H9 (cell line): ENCODE data around the gene HIPK2. TPM values are rescaled to one million over a fixed set of nuclear protein-coding genes. Genes with fewer than 3 reads are reported as not detected.

Source experiments
- DNase-seq: peaks from one replicate; pipeline ENCODE4 v3.0.0-alpha.2; 2017
- H2AFZ ChIP-seq: one replicate; pipeline ENCODE4 v1.6.1; 2013; ENCODE audit warnings: mild to moderate bottlenecking, low read length, control low read depth, moderate library complexity
- H2AK5ac ChIP-seq: 2 replicates; pipeline ENCODE4 v1.6.1; 2013; ENCODE audit warnings: low read length, control low read depth, mixed read lengths; ENCODE audit not compliant: insufficient read length
- H2BK120ac ChIP-seq: one replicate; pipeline ENCODE4 v1.6.1; 2013; ENCODE audit warnings: low read depth, mild to moderate bottlenecking, low read length, control low read depth, inconsistent platforms; ENCODE audit not compliant: poor library complexity, severe bottlenecking
- H2BK12ac ChIP-seq: 2 replicates; pipeline ENCODE4 v1.6.1; 2013; ENCODE audit warnings: low read length, control low read depth, mixed read lengths, low read depth; ENCODE audit not compliant: insufficient read length
- H2BK15ac ChIP-seq: 2 replicates; pipeline ENCODE4 v1.6.1; 2013; ENCODE audit warnings: low read depth, low read length, control low read depth
- H2BK20ac ChIP-seq: one replicate; pipeline ENCODE4 v1.6.1; 2013; ENCODE audit warnings: low read depth, mild to moderate bottlenecking, low read length, control low read depth, inconsistent platforms; ENCODE audit not compliant: poor library complexity, severe bottlenecking
- H2BK5ac ChIP-seq: 2 replicates; pipeline ENCODE4 v1.6.1; 2013; ENCODE audit warnings: low read length, control low read depth, mixed read lengths; ENCODE audit not compliant: insufficient read length
- H3K14ac ChIP-seq: 2 replicates; pipeline ENCODE4 v1.6.1; 2013; ENCODE audit warnings: low read length, control low read depth; ENCODE audit not compliant: insufficient read depth
- H3K18ac ChIP-seq: 2 replicates; pipeline ENCODE4 v1.6.1; 2013; ENCODE audit warnings: low read depth, mild to moderate bottlenecking, mixed read lengths, low read length, control low read depth; ENCODE audit not compliant: insufficient read length
- H3K23ac ChIP-seq: 2 replicates; pipeline ENCODE4 v1.6.1; 2013; ENCODE audit warnings: low read length, control low read depth, mixed read lengths, low read depth; ENCODE audit not compliant: insufficient read length
- H3K23me2 ChIP-seq: 2 replicates; pipeline ENCODE4 v1.6.1; 2013; ENCODE audit warnings: low read depth, mild to moderate bottlenecking, mixed read lengths, low read length, control low read depth; ENCODE audit not compliant: insufficient read length, poor library complexity, severe bottlenecking
- H3K27ac ChIP-seq: 2 replicates; pipeline ENCODE4 v1.5.1; 2013; ENCODE audit warnings: low read length, control low read depth, mixed read lengths, low read depth; ENCODE audit not compliant: insufficient read length
- H3K27me3 ChIP-seq: 2 replicates; pipeline ENCODE4 v1.6.1; 2013; ENCODE audit warnings: low read length, control low read depth, inconsistent platforms; ENCODE audit not compliant: insufficient read depth
- H3K4ac ChIP-seq: 2 replicates; pipeline ENCODE4 v1.6.1; 2013; ENCODE audit warnings: low read depth, mild to moderate bottlenecking, control low read depth, inconsistent platforms, low read length, moderate library complexity
- H3K4me1 ChIP-seq: 2 replicates; pipeline ENCODE4 v1.6.1; 2013; ENCODE audit warnings: low read length, control low read depth, inconsistent platforms; ENCODE audit not compliant: insufficient read depth
- H3K4me2 ChIP-seq: 2 replicates; pipeline ENCODE4 v1.6.1; 2013; ENCODE audit warnings: low read length, control low read depth, mixed read lengths; ENCODE audit not compliant: insufficient read length, insufficient read depth
- H3K56ac ChIP-seq: 2 replicates; pipeline ENCODE4 v1.6.1; 2013; ENCODE audit warnings: low read depth, mild to moderate bottlenecking, mixed read lengths, low read length, control low read depth; ENCODE audit not compliant: insufficient read length
- H3K79me1 ChIP-seq: 2 replicates; pipeline ENCODE4 v1.6.1; 2013; ENCODE audit warnings: low read depth, mild to moderate bottlenecking, moderate library complexity, low read length, control low read depth, inconsistent platforms; ENCODE audit not compliant: insufficient read depth, poor library complexity, severe bottlenecking
- H3K79me2 ChIP-seq: 2 replicates; pipeline ENCODE4 v1.6.1; 2013; ENCODE audit warnings: low read length, control low read depth, inconsistent platforms; ENCODE audit not compliant: insufficient read depth
- H3K9ac ChIP-seq: 2 replicates; pipeline ENCODE4 v1.6.1; 2013; ENCODE audit warnings: low read length, control low read depth, mixed read lengths; ENCODE audit not compliant: insufficient read length; ENCODE audit errors: extremely low read depth
- H3K9me3 ChIP-seq: one replicate; pipeline ENCODE4 v1.6.1; 2013; ENCODE audit warnings: low read depth, low read length, inconsistent platforms; ENCODE audit not compliant: control insufficient read depth
- H3T11ph ChIP-seq: one replicate; pipeline ENCODE4 v1.6.1; 2013; ENCODE audit warnings: mild to moderate bottlenecking, low read length, control low read depth, inconsistent platforms
- H4K20me1 ChIP-seq: one replicate; pipeline ENCODE4 v1.6.1; 2013; ENCODE audit not compliant: control insufficient read depth, insufficient read length, insufficient read depth
- H4K5ac ChIP-seq: 2 replicates; pipeline ENCODE4 v1.6.1; 2013; ENCODE audit warnings: low read depth, mild to moderate bottlenecking, mixed read lengths, low read length, control low read depth; ENCODE audit not compliant: insufficient read length
- H4K8ac ChIP-seq: replicated peaks from 2 replicates; pipeline ENCODE4 v1.6.1; 2013; ENCODE audit warnings: low read length, control low read depth, mixed read lengths, low read depth; ENCODE audit not compliant: insufficient read length
- H4K91ac ChIP-seq: 2 replicates; pipeline ENCODE4 v1.6.1; 2013; ENCODE audit warnings: low read depth, mild to moderate bottlenecking, moderate library complexity, mixed read lengths, low read length, control low read depth; ENCODE audit not compliant: insufficient read length
- H3K27ac Mint-ChIP-seq, 3 experiments: 2 replicates in 2 of 3; 3 replicates in 1 of 3; pipeline ENCODE4 v1.8.0; 2020 to 2021; ENCODE audit warnings: mixed read lengths in 3 of 3, mild to moderate bottlenecking in 1 of 3, moderate library complexity in 1 of 3
- H3K27me3 Mint-ChIP-seq: 2 replicates; pipeline ENCODE4 v1.8.0; 2021; ENCODE audit warnings: low read depth, mild to moderate bottlenecking, moderate library complexity, mixed read lengths
- H3K36me3 Mint-ChIP-seq, 3 experiments: 2 replicates in 2 of 3; 3 replicates in 1 of 3; pipeline ENCODE4 v1.8.0; 2020 to 2021; ENCODE audit warnings: low read depth in 3 of 3, mixed read lengths in 3 of 3; ENCODE audit not compliant: insufficient read depth in 1 of 3
- H3K4me1 Mint-ChIP-seq, 2 experiments: 2 replicates each; pipeline ENCODE4 v1.8.0; 2020; ENCODE audit warnings: mixed read lengths in 2 of 2
- H3K4me3 Mint-ChIP-seq, 2 experiments: 2 replicates in 1 of 2; 3 replicates in 1 of 2; pipeline ENCODE4 v1.8.0; 2020 to 2021; ENCODE audit warnings: mild to moderate bottlenecking in 2 of 2, mixed read lengths in 2 of 2, moderate library complexity in 1 of 2
- H3K9me3 Mint-ChIP-seq, 2 experiments: 2 replicates in 1 of 2; 3 replicates in 1 of 2; pipeline ENCODE4 v1.8.0; 2020; ENCODE audit warnings: mild to moderate bottlenecking in 2 of 2, mixed read lengths in 2 of 2, moderate library complexity in 1 of 2
- WGBS: extraction: QIAGEN DNeasy Blood & Tissue Kit; methylation state at CpG from one replicate; pipeline ENCODE4 v1.1.7; 2013; ENCODE audit warnings: missing lambda C conversion rate, low lambda C conversion rate, mixed read lengths; ENCODE audit not compliant: insufficient read length; ENCODE audit errors: extremely low coverage; 5-methylcytosine and 5-hydroxymethylcytosine counted together
- total RNA-seq: library from RNA; stranded (reverse); gene quantifications from 2 replicates; pipeline ENCODE4 v1.2.1, GENCODE V29; 2021
- TF ChIP-seq, protein P1 (sequence below): fragments of 200-600 bp; sonication (generic); conservative IDR thresholded peaks from 3 replicates; pipeline ENCODE4 v1.8.0; 2021; ENCODE audit warnings: antibody characterized with exemption, mild to moderate bottlenecking

Gene HIPK2
- total RNA-seq, 1 experiment from 2014 or later, result 21.9 TPM

DNA sequence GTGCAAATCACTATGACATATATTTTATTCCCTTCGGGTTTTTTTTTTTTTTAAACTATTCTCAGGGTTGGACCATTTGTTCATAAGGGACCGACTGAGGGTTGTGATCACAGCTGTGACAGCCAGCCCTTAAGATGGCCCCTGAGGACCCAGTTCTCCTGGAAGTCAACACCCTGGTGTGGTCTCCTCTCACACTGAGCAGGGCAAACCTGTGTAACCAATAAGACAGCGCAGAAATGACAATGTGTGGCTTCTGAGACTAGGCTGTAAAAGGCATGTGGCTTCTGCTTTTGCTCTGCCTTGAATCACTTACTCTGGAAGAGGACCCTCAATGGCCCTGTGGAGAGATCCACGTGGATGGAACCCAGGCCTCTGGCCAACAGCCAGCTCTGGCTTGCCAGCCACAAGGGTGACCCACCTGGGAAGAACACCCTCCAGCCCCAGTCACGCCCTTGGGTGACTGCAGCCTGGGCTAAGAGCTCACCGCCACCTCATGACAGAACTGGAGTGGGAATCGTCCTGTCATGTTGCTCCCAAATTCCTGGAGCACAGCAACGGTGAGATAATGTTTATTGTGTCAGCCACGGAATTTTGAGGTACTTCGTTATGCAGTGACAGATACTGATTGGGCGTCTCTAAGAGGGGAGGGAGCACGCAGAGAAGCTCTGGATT lies 127.2 kb downstream of the HIPK2 start:
- no peak overlapping the region for H2BK15ac ChIP-seq
- H3T11ph ChIP-seq, result no peak overlapping the region
- no peak overlapping the region for H2BK12ac ChIP-seq
- no peak overlapping the region for H3K18ac ChIP-seq
- no peak overlapping the region for H2BK20ac ChIP-seq
- no peak for DNase-seq
- no CpG with 5 or more reads among the region's 12 CpGs for WGBS
- Mint-ChIP-seq H3K4me3 (no peak overlapping the region), H3K36me3 (no peaks in the 10 kb centered on the region), H3K27me3 (no peaks in the 10 kb centered on the region), H3K4me1 (peaks cover 30 to 40% of the 10 kb centered on the region in 2 experiments), H3K27ac (no peak overlapping the region), H3K9me3 (no peaks in the 10 kb centered on the region)
- no peak overlapping the region for H3K9ac ChIP-seq
- no peak overlapping the region for H2AK5ac ChIP-seq
- H4K8ac ChIP-seq, result no peak overlapping the region
- no peak overlapping the region for H3K23ac ChIP-seq
- H3K4me1 ChIP-seq, result no peaks in the 10 kb centered on the region
- no peak overlapping the region for H2BK5ac ChIP-seq
- TF ChIP-seq, protein P1, sequence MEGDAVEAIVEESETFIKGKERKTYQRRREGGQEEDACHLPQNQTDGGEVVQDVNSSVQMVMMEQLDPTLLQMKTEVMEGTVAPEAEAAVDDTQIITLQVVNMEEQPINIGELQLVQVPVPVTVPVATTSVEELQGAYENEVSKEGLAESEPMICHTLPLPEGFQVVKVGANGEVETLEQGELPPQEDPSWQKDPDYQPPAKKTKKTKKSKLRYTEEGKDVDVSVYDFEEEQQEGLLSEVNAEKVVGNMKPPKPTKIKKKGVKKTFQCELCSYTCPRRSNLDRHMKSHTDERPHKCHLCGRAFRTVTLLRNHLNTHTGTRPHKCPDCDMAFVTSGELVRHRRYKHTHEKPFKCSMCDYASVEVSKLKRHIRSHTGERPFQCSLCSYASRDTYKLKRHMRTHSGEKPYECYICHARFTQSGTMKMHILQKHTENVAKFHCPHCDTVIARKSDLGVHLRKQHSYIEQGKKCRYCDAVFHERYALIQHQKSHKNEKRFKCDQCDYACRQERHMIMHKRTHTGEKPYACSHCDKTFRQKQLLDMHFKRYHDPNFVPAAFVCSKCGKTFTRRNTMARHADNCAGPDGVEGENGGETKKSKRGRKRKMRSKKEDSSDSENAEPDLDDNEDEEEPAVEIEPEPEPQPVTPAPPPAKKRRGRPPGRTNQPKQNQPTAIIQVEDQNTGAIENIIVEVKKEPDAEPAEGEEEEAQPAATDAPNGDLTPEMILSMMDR, result no peak
- no peak overlapping the region for H3K14ac ChIP-seq
- no peak overlapping the region for H3K4me2 ChIP-seq
- H4K20me1 ChIP-seq, result no peaks in the 10 kb centered on the region
- no peak overlapping the region for H2AFZ ChIP-seq
- H3K56ac ChIP-seq, result no peak overlapping the region
- H3K79me2 ChIP-seq, result no peaks in the 10 kb centered on the region
- no peaks in the 10 kb centered on the region for H3K79me1 ChIP-seq
- H3K9me3 ChIP-seq, result no peaks in the 10 kb centered on the region
- H3K27me3 ChIP-seq, result no peaks in the 10 kb centered on the region
- no peaks in the 10 kb centered on the region for H3K23me2 ChIP-seq
- no peak overlapping the region for H3K27ac ChIP-seq
- no peak overlapping the region for H3K4ac ChIP-seq
- no peak overlapping the region for H4K91ac ChIP-seq
- no peak overlapping the region for H4K5ac ChIP-seq
- no peak overlapping the region for H2BK120ac ChIP-seq
